GM12801 (cell line): ENCODE data around the gene AUNIP.

ENCODE experiments used
- CTCF ChIP-seq: IDR thresholded peaks from one replicate; pipeline ENCODE4 v1.5.1; 2011; ENCODE audit warnings: control low read depth; ENCODE audit not compliant: insufficient read length; ENCODE audit errors: extremely low read depth

AUNIP gene

GRCh38 chr1:25815208-25816111 lies 43.8 kb downstream of the AUNIP start:
- TF ChIP-seq CTCF, result no peak

- TF ChIP-seq CTCF, result no peak
Observed at GRCh38 chr1:25814549-25815087, 44.6 kb downstream of the AUNIP start.

- no peak for TF ChIP-seq CTCF
Observed at GRCh38 chr1:25813734-25814471, 45.4 kb downstream of the AUNIP start.

- TF ChIP-seq CTCF, result no peak
Observed at GRCh38 chr1:25813071-25813733, 46.1 kb downstream of the AUNIP start.

- TF ChIP-seq CTCF, result no peak
Observed at GRCh38 chr1:25811384-25812082, 47.7 kb downstream of the AUNIP start.

- TF ChIP-seq CTCF, result no peak
Observed at GRCh38 chr1:25810341-25811299, 48.6 kb downstream of the AUNIP start.
